CD1c-positive myeloid dendritic cell (primary cell): ENCODE measurements around the gene KIAA0319L.

Source experiments
- DNase-seq: peaks from one replicate; pipeline ENCODE4 v3.0.0-alpha.2; 2016; ENCODE audit errors: extremely low spot score

The KIAA0319L gene

DNA sequence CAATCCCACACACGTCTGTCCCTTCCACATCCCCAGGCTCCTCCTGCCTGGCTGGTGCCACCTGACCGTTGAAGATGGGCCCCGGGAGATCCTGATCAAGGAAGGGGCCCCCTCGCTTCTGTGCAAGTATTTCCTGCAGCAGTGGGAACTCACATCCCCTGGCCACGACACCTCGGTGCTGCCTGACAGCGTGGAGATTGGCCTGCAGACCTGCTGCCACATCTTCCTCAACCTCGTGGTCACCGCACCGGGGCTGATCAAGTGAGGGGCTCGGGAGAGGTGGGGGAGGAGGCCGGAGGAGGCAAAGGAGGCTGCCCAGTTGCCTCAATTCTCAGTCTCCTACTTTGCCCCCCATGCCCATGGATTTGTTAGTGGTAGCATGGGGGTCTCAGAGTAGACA, 6.0 kb upstream of the KIAA0319L start:
- DNase-seq = no peak

GRCh38 chr1:35561972-35562680, 4.9 kb upstream of the KIAA0319L start:
- DNase-seq = no peak

GRCh38 chr1:35561297-35561971, 4.2 kb upstream of the KIAA0319L start:
- DNase-seq = no peak

DNA sequence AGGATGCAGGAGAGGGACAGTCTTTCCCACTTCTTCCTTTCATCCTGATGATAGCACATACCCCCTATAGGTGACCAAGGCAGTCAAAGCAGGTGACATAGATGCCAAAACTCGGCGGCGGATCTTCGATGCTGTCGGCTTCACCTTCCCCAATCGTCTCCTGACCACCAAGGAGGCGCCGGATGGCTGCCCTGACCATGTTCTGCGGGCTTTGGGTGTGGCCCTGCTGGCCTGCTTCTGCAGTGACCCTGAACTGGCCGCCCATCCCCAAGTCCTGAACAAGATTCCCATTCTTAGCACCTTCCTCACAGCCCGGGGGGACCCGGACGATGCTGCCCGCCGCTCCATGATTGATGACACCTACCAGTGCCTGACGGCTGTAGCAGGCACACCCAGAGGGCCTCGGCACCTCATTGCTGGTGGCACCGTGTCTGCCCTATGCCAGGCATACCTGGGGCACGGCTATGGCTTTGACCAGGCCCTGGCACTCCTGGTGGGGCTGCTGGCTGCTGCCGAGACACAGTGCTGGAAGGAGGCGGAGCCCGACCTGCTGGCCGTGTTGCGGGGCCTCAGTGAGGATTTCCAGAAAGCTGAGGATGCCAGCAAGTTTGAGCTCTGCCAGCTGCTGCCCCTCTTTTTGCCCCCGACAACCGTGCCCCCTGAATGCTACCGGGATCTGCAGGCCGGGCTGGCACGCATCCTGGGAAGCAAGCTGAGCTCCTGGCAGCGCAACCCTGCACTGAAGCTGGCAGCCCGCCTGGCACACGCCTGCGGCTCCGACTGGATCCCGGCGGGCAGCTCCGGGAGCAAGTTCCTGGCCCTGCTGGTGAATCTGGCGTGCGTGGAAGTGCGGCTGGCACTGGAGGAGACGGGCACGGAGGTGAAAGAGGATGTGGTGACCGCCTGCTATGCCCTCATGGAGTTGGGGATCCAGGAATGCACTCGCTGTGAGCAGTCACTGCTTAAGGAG, 3.3 kb upstream of the KIAA0319L start:
- no peak for DNase-seq

- DNase-seq = peak; percentile 18
Measured at GRCh38 chr1:35559317-35559944, 2.2 kb upstream of the KIAA0319L start.

DNA sequence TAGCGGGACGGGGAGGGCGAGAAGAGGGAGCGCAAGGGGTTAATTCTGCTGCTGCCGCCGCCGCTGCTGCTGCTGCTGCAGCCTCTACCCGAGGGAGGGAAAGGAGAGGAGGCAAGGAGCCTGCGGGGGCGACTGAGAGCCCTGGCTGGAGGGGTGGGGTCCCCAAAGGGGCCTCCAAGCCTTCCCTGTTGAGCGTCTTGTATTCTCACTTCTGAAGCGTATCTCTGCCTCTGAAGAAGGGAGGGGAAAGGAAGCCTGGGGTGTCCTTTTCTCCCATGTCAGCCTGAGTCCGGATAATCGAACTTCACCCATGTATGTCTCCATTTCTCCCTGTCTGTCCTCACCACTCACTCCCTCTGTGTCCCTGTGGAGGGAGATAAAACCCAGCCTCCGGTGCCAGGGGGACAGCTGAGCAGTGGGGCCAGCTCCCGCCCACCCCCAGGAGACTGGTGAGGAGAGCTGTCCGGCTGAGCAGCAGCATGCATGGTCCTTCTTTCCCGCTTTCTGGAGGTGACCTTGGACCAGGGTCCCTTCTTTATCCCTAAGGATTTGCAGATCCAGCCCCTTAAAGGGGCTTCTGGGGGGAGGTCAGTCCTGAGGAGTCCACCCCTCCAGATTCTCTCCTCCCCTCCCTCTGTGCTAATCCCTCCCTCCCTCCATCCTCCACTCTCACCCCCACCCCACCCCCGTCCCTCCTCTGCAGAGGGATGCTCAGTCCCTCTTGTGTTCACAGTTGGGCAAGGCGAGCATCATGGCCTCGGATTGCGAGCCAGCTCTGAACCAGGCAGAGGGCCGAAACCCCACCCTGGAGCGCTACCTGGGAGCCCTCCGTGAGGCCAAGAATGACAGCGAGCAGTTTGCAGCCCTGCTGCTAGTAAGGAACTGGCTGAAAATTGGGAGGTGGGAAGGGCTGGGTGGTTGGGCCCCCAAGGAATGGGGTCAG, 1.4 kb upstream of the KIAA0319L start:
- no peak for DNase-seq

GRCh38 chr1:35557611-35558373, 589 bp upstream of the KIAA0319L start, which contains the start of gene NCDN:
TSS of gene NCDN (plus strand) at chr1:35557799. CDS start at chr1:35558191, 392 bp downstream.
- DNase-seq = peak; percentile 98

- DNase-seq = no peak
Measured at GRCh38 chr1:35556484-35557117, 602 bp downstream of the KIAA0319L start.

DNA sequence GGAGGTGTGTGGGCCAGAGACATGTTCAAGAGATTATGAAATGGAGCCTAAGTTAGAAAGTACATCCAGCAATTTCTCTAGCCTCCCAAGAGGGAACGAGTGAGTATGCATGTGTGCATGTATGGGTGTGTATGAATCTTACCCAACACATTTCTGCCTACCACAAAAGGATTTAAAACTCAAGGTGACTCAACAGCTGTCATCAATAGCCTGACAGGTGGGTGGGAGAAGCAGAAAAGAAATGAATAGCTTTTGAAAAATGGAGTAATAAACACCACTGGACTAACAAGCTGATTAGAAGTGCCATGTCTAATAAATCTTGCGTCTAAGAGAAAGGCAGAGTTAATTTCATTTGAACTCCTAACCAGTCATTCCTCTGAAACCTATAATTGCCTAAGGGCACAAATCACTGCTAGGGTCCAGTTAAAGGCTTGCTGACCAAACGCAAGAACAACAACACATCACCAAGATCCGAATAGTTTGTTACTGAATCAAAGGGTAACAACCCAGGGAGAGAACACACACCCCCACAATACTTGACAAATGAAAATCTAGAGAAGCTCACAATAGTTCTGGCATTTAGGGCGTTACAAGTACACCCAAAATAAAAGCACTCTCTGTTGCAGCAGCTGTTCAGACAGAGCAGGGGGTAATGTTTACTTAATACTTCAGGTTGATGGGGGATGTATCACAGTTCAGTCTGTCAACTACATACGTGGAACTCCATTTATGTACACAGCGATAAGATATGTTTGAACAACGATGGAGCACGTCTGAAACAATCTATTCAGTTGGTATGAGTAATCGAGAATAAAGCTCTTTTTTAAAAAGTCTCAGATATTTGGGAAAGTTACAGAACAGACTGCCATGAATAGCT, 1.4 kb downstream of the KIAA0319L start:
- no peak for DNase-seq

- no peak for DNase-seq
Measured at GRCh38 chr1:35555212-35555584, 2.0 kb downstream of the KIAA0319L start.

GRCh38 chr1:35554266-35555211, 2.7 kb downstream of the KIAA0319L start:
- DNase-seq = no peak

- no peak for DNase-seq
Measured at GRCh38 chr1:35553851-35554250, 3.4 kb downstream of the KIAA0319L start.

- DNase-seq = no peak
Measured at GRCh38 chr1:35546614-35547013, 10.6 kb downstream of the KIAA0319L start.

DNA sequence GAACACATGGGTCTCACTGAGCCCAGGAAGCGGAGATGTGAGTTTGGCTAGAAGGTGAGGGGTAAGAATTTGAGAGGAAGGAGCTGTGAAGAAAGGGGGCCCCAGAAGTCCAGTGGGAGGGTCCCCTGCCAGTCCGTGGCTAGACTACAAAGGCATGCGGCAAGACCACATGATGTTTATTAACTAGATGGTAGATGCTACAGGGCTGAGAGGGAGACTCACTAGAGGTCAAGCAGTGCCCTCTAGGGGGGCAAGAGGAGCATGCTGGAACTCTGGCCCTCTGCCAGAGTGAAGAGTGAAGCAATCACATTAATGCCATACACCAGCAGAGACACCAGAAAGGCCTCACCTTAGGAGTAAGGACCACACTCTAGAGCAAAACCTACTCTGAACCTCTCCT, 12.2 kb downstream of the KIAA0319L start:
- DNase-seq = peak; percentile 57

DNA sequence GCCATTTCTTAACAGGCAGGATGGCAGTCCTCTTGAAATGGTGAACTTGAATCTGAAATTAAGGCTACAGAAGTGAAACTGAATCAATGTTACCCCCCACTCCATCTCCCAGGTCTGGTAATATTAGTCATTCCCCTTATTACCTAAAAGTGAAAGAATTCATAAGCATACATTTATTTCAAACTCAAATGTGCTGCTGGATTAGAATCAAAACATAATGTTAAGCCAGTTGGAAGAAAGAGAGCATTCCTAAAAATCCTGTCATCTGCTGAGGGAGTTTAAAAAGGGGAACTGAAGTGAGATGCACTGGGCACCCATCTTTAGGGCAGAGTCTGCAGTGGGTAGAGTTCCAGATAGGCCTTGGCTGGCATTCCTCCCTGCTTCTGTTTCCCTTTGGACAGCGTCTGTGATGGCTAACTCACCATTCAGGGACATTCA, 17.4 kb downstream of the KIAA0319L start:
- peak; percentile 8 for DNase-seq

- DNase-seq = no peak
Measured at GRCh38 chr1:35539073-35539823, 18.0 kb downstream of the KIAA0319L start.
